Stimulated activated CD8-positive, alpha-beta memory T cell treated with anti-CD3 and anti-CD28 coated beads, Interleukin-15, amount 100 ng/mL, for 4 hours (primary cell): ENCODE measurements around the gene INPP5A.
"Not testable (repeated sequence)": the region's sequence is repeated elsewhere in the genome, so short reads cannot be mapped to it uniquely, and the experiment has no call there.

ENCODE experiments used
- DNase-seq, 2 donors: peaks; one replicate each; pipeline ENCODE4 v3.0.0-alpha.2; 2020; ENCODE audit warnings: low read depth in 2 of 2

The INPP5A gene

GRCh38 chr10:132503581-132504421 lies 33.8 kb upstream of the INPP5A start:
- no peak for DNase-seq

- DNase-seq, result no peak
These were observed 32.9 kb upstream of the INPP5A start for GRCh38 chr10:132504501-132505272.

GRCh38 chr10:132505546-132505945 lies 32.0 kb upstream of the INPP5A start:
- DNase-seq, result not testable (repeated sequence)

GRCh38 chr10:132506711-132507408 lies 30.7 kb upstream of the INPP5A start:
- no peak for DNase-seq

GRCh38 chr10:132507409-132507955 lies 30.1 kb upstream of the INPP5A start:
- no peak for DNase-seq

- no peak for DNase-seq
These were observed 29.6 kb upstream of the INPP5A start for GRCh38 chr10:132507956-132508490.

- no peak for DNase-seq
These were observed 28.8 kb upstream of the INPP5A start for GRCh38 chr10:132508581-132509443.

GRCh38 chr10:132509506-132510173 lies 27.9 kb upstream of the INPP5A start:
- DNase-seq, result no peak

- no peak for DNase-seq
These were observed 27.4 kb upstream of the INPP5A start for GRCh38 chr10:132510174-132510611.

GRCh38 chr10:132511121-132512051 lies 26.2 kb upstream of the INPP5A start:
- DNase-seq, result no peak

GRCh38 chr10:132512052-132512442 lies 25.5 kb upstream of the INPP5A start:
- DNase-seq, result no peak

- no peak for DNase-seq
These were observed 24.8 kb upstream of the INPP5A start for GRCh38 chr10:132512693-132513345.

GRCh38 chr10:132514821-132515520 lies 22.6 kb upstream of the INPP5A start:
- DNase-seq, result no peak

- DNase-seq, result no peak
These were observed 21.5 kb upstream of the INPP5A start for GRCh38 chr10:132515811-132516726.

- no peak for DNase-seq
These were observed 20.5 kb upstream of the INPP5A start for GRCh38 chr10:132516771-132517725.
